Heart left ventricle (tissue), 16 donors: ENCODE results near the gene FSTL4. TPM values are rescaled to one million over a fixed set of nuclear protein-coding genes. Genes with fewer than 3 reads are reported as not detected.

Source experiments
- ATAC-seq, 4 donors: fragments of 200-7000 bp; cut with Tn5 transposase; one replicate each; pipeline ENCODE4 v1.9.1; 2020 to 2022; ENCODE audit warnings: moderate library complexity in 4 of 4, mild to moderate bottlenecking in 3 of 4, moderate number of reproducible peaks in 1 of 4
- DNase-seq, 5 donors: peaks; one replicate each; pipeline ENCODE4 v3.0.0-alpha.2; 2020
- H3K27ac ChIP-seq, 12 donors: fragments of 200-600 bp; sonication (generic) in 4 of 12; one replicate each; pipeline versions ENCODE4 v1.5.0 to v1.8.0; 2016 to 2022; ENCODE audit warnings: mild to moderate bottlenecking in 2 of 12
- H3K27me3 ChIP-seq, 9 donors: fragments of 200-600 bp; sonication (generic) in 2 of 9; one replicate each; pipeline versions ENCODE4 v1.5.1 to v1.8.0; 2016 to 2022; ENCODE audit warnings: mild to moderate bottlenecking in 3 of 9
- H3K36me3 ChIP-seq, 9 donors: fragments of 200-600 bp; sonication (generic) in 2 of 9; one replicate each; pipeline versions ENCODE4 v1.5.0 to v1.8.0; 2018 to 2022; ENCODE audit warnings: mild to moderate bottlenecking in 2 of 9
- H3K4me1 ChIP-seq, 12 donors: fragments of 200-600 bp; sonication (generic) in 4 of 12; one replicate each; pipeline versions ENCODE4 v1.5.0 to v1.8.0; 2016 to 2022; ENCODE audit warnings: mild to moderate bottlenecking in 3 of 12
- H3K4me3 ChIP-seq, 12 donors: fragments of 200-600 bp; sonication (generic) in 4 of 12; one replicate each; pipeline versions ENCODE4 v1.5.0 to v1.8.0; 2017 to 2022; ENCODE audit warnings: mild to moderate bottlenecking in 9 of 12, moderate library complexity in 4 of 12
- H3K9me3 ChIP-seq, 12 donors: fragments of 200-600 bp; sonication (generic) in 4 of 12; one replicate each; pipeline versions ENCODE4 v1.5.0 to v1.8.0; 2016 to 2022; ENCODE audit warnings: mild to moderate bottlenecking in 1 of 12
- POLR2A ChIP-seq, 2 donors: fragments of 450-650 bp; IDR thresholded peaks; one replicate each; pipeline ENCODE4 v1.6.1; 2017; ENCODE audit warnings: antibody characterized with exemption in 2 of 2, mild to moderate bottlenecking in 2 of 2, moderate library complexity in 2 of 2
- WGBS, 4 donors: extraction: QIAGEN DNeasy Blood & Tissue Kit in 2 of 4; methylation state at CpG; one replicate each; pipeline versions ENCODE4 v1.1.5 to v1.1.7; 2013 to 2018; 5-methylcytosine and 5-hydroxymethylcytosine counted together
- intact Hi-C, 10 donors: fragments of 100-400 bp; cut with DNase I; formaldehyde crosslinking; loops; one replicate each; pipeline versions ENCODE4 v1.11.1 to v1.14.2; 2022
- polyA plus RNA-seq, 2 donors: library from polyadenylated mRNA; stranded (reverse); fragments of 200-250 nt; gene quantifications; one replicate each; pipeline ENCODE4 v1.2.3, GENCODE V29; 2013
- total RNA-seq, 9 donors: library from RNA; depleted of rRNA in 2 of 9; stranded (reverse); fragments of >200 nt in 2 of 9; fragmentation: NEBNext Ultra II Directional in 3 of 9; extraction: Animal tissue kit (Norgen Biotek cat#: 25700) in 3 of 9; gene quantifications; one replicate each; pipeline versions ENCODE4 v1.1.0 to v1.2.4, GENCODE V29; 2016 to 2023
- TF ChIP-seq, protein P1 (sequence below), 12 donors: fragments of 200-600 bp; sonication (generic) in 4 of 12; IDR thresholded peaks; one replicate each; pipeline versions ENCODE4 v1.5.0 to v1.8.0; 2018 to 2022; ENCODE audit warnings: antibody characterized with exemption in 12 of 12, mild to moderate bottlenecking in 5 of 12
- donor health status: ischemic (EF 13 %, LVEDD 7.1; RV severe dilation, severe dysfunction).
- donor health status: healthy with polysubstance abuse.
- donor health status: DM: no; HTN: yes; CAD: no.
- donor health status: DM: no; HTN: no; CAD: no.
- donor health status: ischemic (EF 25% LVEDD 6.9; RV normal size, moderate dysfunction).
- donor health status: ischemic (EF 25% LVEDD 5.7; RV mildly dilated, moderate dysfunction).
- donor health status: healthy.
- donor health status: DM: yes; HTN: yes; CAD: no.
- donor health status: ischemic (EF 35%, LVEDD 5.7; RV mildly dilated, moderate dysfunction).
- donor health status: nonischemic (EF 11% LVEDD 7.7; RV severe dilation, severe dysfunction).
- donor health status: DM: yes; HTN: yes; CAD: no.
- donor health status: PGD.
- donor health status: ischemic (EF 29% LVEDD 5.4; RV normal size, mild dysfunction).
- donor health status: nonischemic (EF 23%, LVEDD 6.1; RV moderate dilation, normal function).

FSTL4 gene
- total and polyA plus RNA-seq, 11 donors, result 0.01 to 0.39 (median 0.17) TPM; not detected in 6

DNA sequence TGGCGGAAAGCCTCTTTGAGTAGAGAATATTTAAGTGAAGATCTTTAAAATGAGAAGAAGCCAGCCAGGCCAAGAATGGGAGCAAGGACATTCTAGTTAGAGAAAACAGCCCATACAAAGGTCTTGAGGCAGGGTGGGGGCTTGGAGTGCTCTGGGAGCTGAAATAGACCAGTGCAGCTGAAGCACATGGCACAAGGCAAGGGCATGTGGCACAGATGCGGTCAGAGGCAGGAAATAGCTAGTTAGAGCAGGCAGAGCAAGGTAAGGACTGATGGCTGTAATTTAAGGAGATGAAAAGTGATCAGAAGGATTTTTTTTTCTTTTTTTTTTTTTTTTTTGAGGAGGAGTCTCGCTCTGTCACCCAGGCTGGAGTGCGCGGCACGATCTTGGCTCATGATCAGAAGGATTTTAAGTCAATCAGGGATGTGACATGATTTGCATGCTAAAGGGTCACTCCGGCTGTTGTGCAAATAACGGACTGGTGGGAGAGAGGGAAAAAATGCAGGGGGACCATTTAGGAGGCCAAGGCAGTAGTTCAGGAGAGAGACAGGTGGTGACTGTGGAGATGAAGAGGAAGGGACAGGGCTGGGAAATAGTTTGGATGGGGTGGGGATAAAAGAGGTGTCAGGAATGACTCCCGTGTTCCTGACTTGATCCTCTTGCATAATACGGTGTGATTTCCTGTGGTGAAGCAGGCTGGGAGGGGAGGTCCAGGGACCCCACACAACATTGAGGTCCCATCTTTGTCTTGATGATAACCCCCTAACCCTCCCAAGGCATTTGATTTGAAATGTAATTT is 352.9 kb downstream of the FSTL4 start:
- TF ChIP-seq POLR2A (IDR thresholded peaks at IDR 0.05), result no peak
- TF ChIP-seq, protein P1, sequence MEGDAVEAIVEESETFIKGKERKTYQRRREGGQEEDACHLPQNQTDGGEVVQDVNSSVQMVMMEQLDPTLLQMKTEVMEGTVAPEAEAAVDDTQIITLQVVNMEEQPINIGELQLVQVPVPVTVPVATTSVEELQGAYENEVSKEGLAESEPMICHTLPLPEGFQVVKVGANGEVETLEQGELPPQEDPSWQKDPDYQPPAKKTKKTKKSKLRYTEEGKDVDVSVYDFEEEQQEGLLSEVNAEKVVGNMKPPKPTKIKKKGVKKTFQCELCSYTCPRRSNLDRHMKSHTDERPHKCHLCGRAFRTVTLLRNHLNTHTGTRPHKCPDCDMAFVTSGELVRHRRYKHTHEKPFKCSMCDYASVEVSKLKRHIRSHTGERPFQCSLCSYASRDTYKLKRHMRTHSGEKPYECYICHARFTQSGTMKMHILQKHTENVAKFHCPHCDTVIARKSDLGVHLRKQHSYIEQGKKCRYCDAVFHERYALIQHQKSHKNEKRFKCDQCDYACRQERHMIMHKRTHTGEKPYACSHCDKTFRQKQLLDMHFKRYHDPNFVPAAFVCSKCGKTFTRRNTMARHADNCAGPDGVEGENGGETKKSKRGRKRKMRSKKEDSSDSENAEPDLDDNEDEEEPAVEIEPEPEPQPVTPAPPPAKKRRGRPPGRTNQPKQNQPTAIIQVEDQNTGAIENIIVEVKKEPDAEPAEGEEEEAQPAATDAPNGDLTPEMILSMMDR (IDR thresholded peaks at IDR 0.05), result no peak
- WGBS, 4 donors, result 62 to 76% (median 68%) methylated on average over 10 of the region's 10 CpGs

DNA sequence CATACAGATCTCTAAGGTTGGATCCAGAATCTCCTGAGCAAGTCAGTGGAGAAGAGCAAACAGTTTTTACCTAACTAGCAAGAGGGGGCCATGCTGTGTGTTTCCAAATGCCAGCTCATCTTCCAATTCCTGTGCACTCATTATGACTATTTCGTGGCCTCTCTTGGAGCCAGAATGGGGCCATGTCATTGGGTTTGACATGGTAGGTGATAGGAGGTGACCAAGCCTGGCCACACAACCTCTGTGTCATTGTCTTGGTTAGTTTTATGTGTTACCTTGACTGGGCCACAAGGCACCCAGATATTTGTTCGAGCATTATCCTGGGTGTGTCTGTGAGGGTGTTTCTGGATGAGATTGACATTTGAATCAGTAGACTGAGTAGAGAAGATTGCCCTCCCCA is 354.4 kb downstream of the FSTL4 start:
- no peak for TF ChIP-seq POLR2A (IDR thresholded peaks at IDR 0.05)
- TF ChIP-seq, protein P1 (IDR thresholded peaks at IDR 0.05), result no peak
- H3K4me3 ChIP-seq, result no peak overlapping the region
- H3K9me3 ChIP-seq, result no peaks in the 10 kb centered on the region
- no peaks in the 10 kb centered on the region for H3K4me1 ChIP-seq
- H3K36me3 ChIP-seq, result no peaks in the 10 kb centered on the region
- DNase-seq, result no peak
- ATAC-seq, result no peak
- no peaks in the 10 kb centered on the region for H3K27me3 ChIP-seq
- intact Hi-C loops, result no loop called here
- no peak overlapping the region for H3K27ac ChIP-seq
- 89 to 94% (median 90%) methylated on average over 2 of the region's 2 CpGs for WGBS, 4 donors

More for the DNA sequence above, 352.9 kb downstream of the FSTL4 start:
- H3K27me3 ChIP-seq, result peaks cover 0 to 4% (median 0%) of the 10 kb centered on the region in 9 donors
- H3K4me1 ChIP-seq, result no peaks in the 10 kb centered on the region
- intact Hi-C loops, result no loop called here
- H3K9me3 ChIP-seq, result no peaks in the 10 kb centered on the region
- ATAC-seq (no peak), DNase-seq (no peak)
- H3K27ac ChIP-seq, result no peak overlapping the region
- H3K36me3 ChIP-seq, result no peaks in the 10 kb centered on the region
- H3K4me3 ChIP-seq, result no peak overlapping the region

DNA sequence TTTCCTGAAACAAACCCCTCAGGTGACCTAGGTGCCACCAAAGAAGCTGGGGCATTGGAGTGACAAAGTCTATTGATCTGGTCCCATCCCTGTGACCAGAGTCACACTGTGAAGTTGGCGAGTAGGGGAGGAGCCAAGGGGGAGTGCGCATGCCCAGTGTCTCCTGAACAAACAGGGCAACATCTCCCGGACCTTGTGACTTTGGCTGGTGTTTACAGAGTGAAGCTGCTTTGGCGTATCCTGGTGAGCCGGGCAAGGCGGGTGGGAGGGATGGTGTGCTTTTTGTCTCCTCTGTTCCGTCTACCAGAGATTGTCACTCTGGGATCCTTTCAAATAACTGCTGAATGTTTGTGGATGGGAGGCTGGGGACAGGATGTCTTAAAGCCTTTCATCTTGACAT is 356.1 kb downstream of the FSTL4 start:
- H3K27me3 ChIP-seq, result no peaks in the 10 kb centered on the region
- no peaks in the 10 kb centered on the region for H3K9me3 ChIP-seq
- TF ChIP-seq, protein P1 (IDR thresholded peaks at IDR 0.05), result no peak
- TF ChIP-seq POLR2A (IDR thresholded peaks at IDR 0.05), result no peak
- 86 to 92% (median 87%) methylated on average over 7 of the region's 7 CpGs for WGBS, 4 donors
- no peak for ATAC-seq
- H3K4me1 ChIP-seq, result no peaks in the 10 kb centered on the region
- DNase-seq, result no peak
- intact Hi-C loops, result no loop called here
- H3K27ac ChIP-seq, result no peak overlapping the region
- no peak overlapping the region for H3K4me3 ChIP-seq
- H3K36me3 ChIP-seq, result no peaks in the 10 kb centered on the region

DNA sequence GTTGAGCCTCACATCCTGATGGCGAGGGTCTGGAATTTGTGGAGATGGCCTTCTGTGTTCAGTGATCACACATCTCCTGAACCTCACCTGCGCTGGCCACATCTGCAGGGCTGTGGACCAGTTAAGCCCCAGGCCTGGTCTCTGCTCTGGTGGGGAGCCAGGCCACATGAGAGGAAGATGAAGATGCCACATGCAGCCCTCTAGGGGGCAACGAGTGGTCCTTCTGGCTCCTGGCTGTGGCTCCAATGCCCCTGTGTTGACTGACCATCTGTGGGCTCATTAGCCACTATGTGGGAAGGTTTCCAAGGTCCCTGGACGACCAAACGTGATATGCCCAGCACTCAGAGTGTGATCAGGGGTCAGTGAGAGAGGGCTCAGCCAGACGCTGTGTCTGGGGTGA is 357.5 kb downstream of the FSTL4 start:
- H3K36me3 ChIP-seq, result no peaks in the 10 kb centered on the region
- no peaks in the 10 kb centered on the region for H3K4me1 ChIP-seq
- intact Hi-C loops, result no loop called here
- H3K9me3 ChIP-seq, result no peaks in the 10 kb centered on the region
- DNase-seq (no peak), ATAC-seq (no peak)
- no peak overlapping the region for H3K4me3 ChIP-seq
- TF ChIP-seq, protein P1 (IDR thresholded peaks at IDR 0.05), result no peak
- TF ChIP-seq POLR2A (IDR thresholded peaks at IDR 0.05), result no peak
- WGBS, 4 donors, result 48 to 90% (median 78%) methylated on average over 3 to 6 of the region's 6 CpGs
- H3K27ac ChIP-seq, result no peak overlapping the region
- H3K27me3 ChIP-seq, result no peaks in the 10 kb centered on the region
